SK-N-SH (cell line): ENCODE data around the gene COL5A1. TPM values are rescaled to one million over a fixed set of nuclear protein-coding genes. Genes with fewer than 3 reads are reported as not detected.
"Not testable (repeated sequence)": the region's sequence is repeated elsewhere in the genome, so short reads cannot be mapped to it uniquely, and the experiment has no call there.

Experiments
- CTCF ChIA-PET: fragments of 300-600, 350-600 bp; formaldehyde crosslinking; extraction: SDS; loops from one replicate; lab custom pipeline; 2021; lab: Yijun Ruan, JAX
- POLR2A ChIA-PET: fragments of 350-600 bp; sonication (Branson Sonifier 250); formaldehyde crosslinking; extraction: SDS; loops from one replicate; lab custom pipeline; 2020; ENCODE audit warnings: antibody characterized with exemption, inconsistent platforms; lab: Yijun Ruan, JAX
- DNase-seq: peaks from one replicate; pipeline ENCODE4 v3.0.0; 2012
- H2AFZ ChIP-seq: fragments of 200-600 bp; sonication (generic); 2 replicates; pipeline ENCODE4 v1.8.1; 2016; ENCODE audit warnings: antibody characterized with exemption, mild to moderate bottlenecking, low read depth
- H3F3A ChIP-seq: fragments of 200-600 bp; sonication (generic); replicated peaks from 2 replicates; pipeline ENCODE3; 2016; ENCODE audit warnings: antibody characterized with exemption, mild to moderate bottlenecking; ENCODE audit not compliant: insufficient read depth
- H3K27ac ChIP-seq, 2 experiments: fragments of 200-500 bp in 1 of 2; fragments of 200-600 bp in 1 of 2; sonication (Bioruptor generic) in 1 of 2; sonication (generic), shearing (Covaris generic) in 1 of 2; 2 replicates each; pipeline versions ENCODE4 v1.5.1 to v1.6.1; 2014 to 2016; ENCODE audit warnings: low read depth in 2 of 2, inconsistent platforms in 1 of 2, low read length in 1 of 2, mild to moderate bottlenecking in 1 of 2, mixed read lengths in 1 of 2
- H3K27me3 ChIP-seq: fragments of 200-600 bp; sonication (generic), shearing (Covaris generic); 2 replicates; pipeline ENCODE4 v1.6.1; 2016; ENCODE audit warnings: mixed run types; ENCODE audit not compliant: insufficient read depth
- H3K36me3 ChIP-seq, 2 experiments: fragments of 200-500 bp in 1 of 2; fragments of 200-600 bp in 1 of 2; sonication (Bioruptor generic) in 1 of 2; sonication (generic) in 1 of 2; replicated peaks in 1 of 2; 2 replicates each; pipeline versions ENCODE3 to v1.5.1; 2014 to 2016; ENCODE audit warnings: low read length in 1 of 2, mild to moderate bottlenecking in 1 of 2; ENCODE audit not compliant: insufficient read depth in 2 of 2, control insufficient read depth in 1 of 2
- H3K4me1 ChIP-seq, 2 experiments: fragments of 200-500 bp in 1 of 2; fragments of 200-600 bp in 1 of 2; sonication (Bioruptor generic) in 1 of 2; sonication (generic), shearing (Covaris generic) in 1 of 2; 2 replicates each; pipeline versions ENCODE4 v1.5.1 to v1.6.1; 2014 to 2016; ENCODE audit warnings: low read depth in 1 of 2, low read length in 1 of 2, mixed run types in 1 of 2; ENCODE audit not compliant: insufficient read depth in 2 of 2, control insufficient read depth in 1 of 2
- H3K4me2 ChIP-seq: fragments of 200-600 bp; sonication (generic), shearing (Covaris generic); 2 replicates; pipeline ENCODE4 v1.6.1; 2017; ENCODE audit warnings: mixed run types
- H3K4me3 ChIP-seq, 2 experiments: fragments of 200-500 bp in 1 of 2; fragments of 200-600 bp in 1 of 2; sonication (Bioruptor generic) in 1 of 2; sonication (generic), shearing (Covaris generic) in 1 of 2; 2 replicates each; pipeline versions ENCODE4 v1.5.1 to v1.8.1; 2014 to 2016; ENCODE audit warnings: low read depth in 2 of 2, inconsistent platforms in 1 of 2, low read length in 1 of 2, mild to moderate bottlenecking in 1 of 2, mixed read lengths in 1 of 2, moderate library complexity in 1 of 2
- H3K79me2 ChIP-seq: fragments of 200-600 bp; sonication (generic); 2 replicates; pipeline ENCODE4 v1.8.1; 2017; ENCODE audit warnings: mild to moderate bottlenecking; ENCODE audit not compliant: insufficient read depth
- H3K9ac ChIP-seq: fragments of 200-600 bp; sonication (generic); 2 replicates; pipeline ENCODE4 v1.6.1; 2017; ENCODE audit warnings: mixed run types
- H3K9me2 ChIP-seq: fragments of 200-600 bp; sonication (generic); 2 replicates; pipeline ENCODE4 v1.6.1; 2017; ENCODE audit warnings: mixed run types
- H3K9me3 ChIP-seq: fragments of 200-600 bp; sonication (generic); 2 replicates; pipeline ENCODE4 v1.6.1; 2017; ENCODE audit warnings: mixed run types, mild to moderate bottlenecking, moderate library complexity
- H4K20me1 ChIP-seq: fragments of 200-600 bp; sonication (generic); 2 replicates; pipeline ENCODE4 v1.6.1; 2017; ENCODE audit warnings: mild to moderate bottlenecking, mixed run types; ENCODE audit not compliant: insufficient read depth
- ELF1 ChIP-seq: IDR thresholded peaks from 2 replicates; pipeline ENCODE4 v1.4.0; 2012
- EZH2phosphoT487 ChIP-seq: fragments of 200-600 bp; sonication (generic); IDR thresholded peaks from 2 replicates; pipeline ENCODE4 v1.6.1; 2017; ENCODE audit warnings: low read depth, mixed run types, mild to moderate bottlenecking, antibody characterized with exemption, moderate library complexity, borderline replicate concordance
- FOSL2 ChIP-seq: IDR thresholded peaks from 2 replicates; pipeline ENCODE4 v1.4.0; 2012; ENCODE audit warnings: low read depth, mild to moderate bottlenecking, moderate library complexity, borderline replicate concordance
- FOXJ3 ChIP-seq: sonication (generic); formaldehyde crosslinking; IDR thresholded peaks from 2 replicates; pipeline ENCODE4 v1.5.1; 2020; ENCODE audit warnings: mild to moderate bottlenecking, missing genetic modification reagents
- FOXM1 ChIP-seq: IDR thresholded peaks from 2 replicates; pipeline ENCODE4 v1.4.0; 2012; ENCODE audit warnings: low read depth, mild to moderate bottlenecking
- GABPA ChIP-seq: IDR thresholded peaks from 2 replicates; pipeline ENCODE4 v1.4.0; 2012; ENCODE audit warnings: low read depth, mild to moderate bottlenecking
- GATA2 ChIP-seq: sonication (generic); formaldehyde crosslinking; IDR thresholded peaks from 2 replicates; pipeline ENCODE4 v1.5.0; 2020; ENCODE audit warnings: mild to moderate bottlenecking, missing genetic modification reagents
- IRF3 ChIP-seq: fragments of 150-350 bp; IDR thresholded peaks from 2 replicates; pipeline ENCODE4 v1.6.1; 2016; ENCODE audit warnings: mild to moderate bottlenecking, low read depth, low read length
- MEF2A ChIP-seq: IDR thresholded peaks from 2 replicates; pipeline ENCODE4 v1.4.0; 2012; ENCODE audit warnings: low read depth, borderline replicate concordance
- MXI1 ChIP-seq: IDR thresholded peaks from 2 replicates; pipeline ENCODE4 v1.6.1; 2012; ENCODE audit warnings: mild to moderate bottlenecking, low read depth, low read length, improper control_type of control experiment
- RCOR1 ChIP-seq: fragments of 150-350 bp; IDR thresholded peaks from 2 replicates; pipeline ENCODE4 v1.6.1; 2017; ENCODE audit warnings: antibody characterized with exemption, low read length
- RFX5 ChIP-seq: IDR thresholded peaks from 2 replicates; pipeline ENCODE4 v1.6.1; 2012; ENCODE audit warnings: mild to moderate bottlenecking, improper control_type of control experiment, low read length
- SMC3 ChIP-seq: IDR thresholded peaks from 2 replicates; pipeline ENCODE4 v1.6.1; 2012; ENCODE audit warnings: low read depth, low read length, improper control_type of control experiment
- ZBTB33 ChIP-seq: IDR thresholded peaks from 2 replicates; pipeline ENCODE4 v1.4.0; 2012; ENCODE audit warnings: low read depth, borderline replicate concordance
- WGBS: methylation state at CpG from one replicate; pipeline ENCODE4 v1.1.6; 2017; ENCODE audit warnings: low lambda C conversion rate; 5-methylcytosine and 5-hydroxymethylcytosine counted together
- polyA plus RNA-seq, 3 experiments: library from polyadenylated mRNA; depleted of rRNA; stranded (reverse); fragments of >200 nt; gene quantifications; 2 replicates each; pipeline ENCODE4 v1.2.3, GENCODE V29; 2012
- TF ChIP-seq, protein P1 (sequence below): IDR thresholded peaks from 2 replicates; pipeline ENCODE4 v1.4.0; 2012; ENCODE audit warnings: low read depth, borderline replicate concordance

COL5A1 gene
- polyA plus RNA-seq, 1 of the 3 experiments (the other 2 are of a cell fraction), result 73.8 TPM

GRCh38 chr9:134702291-134702690, 60.7 kb downstream of the COL5A1 start:
- Histone ChIP-seq H3K79me2 (peaks cover 100% of the 10 kb centered on the region), H3K27me3 (no peaks in the 10 kb centered on the region), H3F3A (peaks cover 10% of the 10 kb centered on the region), H3K9me2 (no peaks in the 10 kb centered on the region), H3K9me3 (no peaks in the 10 kb centered on the region), H3K27ac (no peak overlapping the region), H2AFZ (no peak overlapping the region), H3K4me1 (peaks cover 13 to 30% of the 10 kb centered on the region in 2 experiments; a peak in 3 of 4 replicates), H3K4me2 (no peak overlapping the region), H3K36me3 (peaks cover 40 to 46% of the 10 kb centered on the region in 2 experiments), H3K4me3 (no peak overlapping the region), H3K9ac (no peak overlapping the region), H4K20me1 (peaks cover 99% of the 10 kb centered on the region)
- CTCF ChIA-PET, result interaction anchor here (1.4 to 15.5 kb wide), 4 partner anchors 12 to 710 kb away, joined by 3 to 348 read pairs (median 12); no protein-coding TSS in a partner anchor
- DNase-seq, result no peak
- POLR2A ChIA-PET, result no interaction called here
- whole genome bisulfite sequencing, result 90% methylated on average over 17 of the region's 18 CpGs
- TF ChIP-seq IRF3 (no peak), FOXJ3 (CRISPR knock-in tag) (no peak), SMC3 (no peak), RFX5 (no peak), ZBTB33 (no peak), GATA2 (CRISPR knock-in tag) (no peak), FOXM1 (no peak), MEF2A (no peak), GABPA (no peak), MXI1 (no peak), EZH2phosphoT487 (no peak), RCOR1 (no peak), ELF1 (no peak), FOSL2 (no peak)
- TF ChIP-seq, protein P1, sequence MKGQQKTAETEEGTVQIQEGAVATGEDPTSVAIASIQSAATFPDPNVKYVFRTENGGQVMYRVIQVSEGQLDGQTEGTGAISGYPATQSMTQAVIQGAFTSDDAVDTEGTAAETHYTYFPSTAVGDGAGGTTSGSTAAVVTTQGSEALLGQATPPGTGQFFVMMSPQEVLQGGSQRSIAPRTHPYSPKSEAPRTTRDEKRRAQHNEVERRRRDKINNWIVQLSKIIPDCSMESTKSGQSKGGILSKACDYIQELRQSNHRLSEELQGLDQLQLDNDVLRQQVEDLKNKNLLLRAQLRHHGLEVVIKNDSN, result no peak
- TF ChIP-seq, all 33 proteins: peak for 0

DNA sequence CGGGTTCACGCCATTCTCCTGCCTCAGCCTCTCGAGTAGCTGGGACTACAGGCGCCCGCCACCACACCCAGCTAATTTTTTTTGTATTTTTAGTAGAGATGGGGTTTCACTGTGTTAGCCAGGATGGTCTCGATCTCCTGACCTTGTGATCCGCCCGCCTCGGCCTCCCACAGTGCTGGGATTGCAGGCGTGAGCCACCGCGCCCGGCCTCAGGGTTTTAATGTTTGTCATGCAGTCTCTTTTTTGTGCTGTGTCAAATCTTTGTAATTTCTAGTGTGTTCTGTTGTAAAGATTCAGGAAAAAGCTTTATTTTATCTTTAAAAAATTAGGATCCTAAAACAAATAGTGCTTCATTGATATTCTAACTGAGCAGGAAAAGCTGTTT, 62.1 kb downstream of the COL5A1 start:
- POLR2A ChIA-PET, result interaction anchor here (0.6 kb wide), 1 partner anchor 22 kb away, joined by 3 read pairs; no protein-coding TSS in a partner anchor

More for the DNA sequence above, 62.1 kb downstream of the COL5A1 start:
- H3K4me3 ChIP-seq, DNase-seq, H3K9me3 ChIP-seq, H3K27ac ChIP-seq, H3K27me3 ChIP-seq, H3K9ac ChIP-seq, H3K9me2 ChIP-seq, H3K4me2 ChIP-seq, H2AFZ ChIP-seq: not testable (repeated sequence)
- 84% methylated on average over 11 of the region's 13 CpGs for WGBS
- CTCF ChIA-PET, result interaction anchor here (0.6 to 15.5 kb wide), 7 partner anchors 14 to 709 kb away, joined by 3 to 348 read pairs (median 8); no protein-coding TSS in a partner anchor
- Histone ChIP-seq H3K79me2 (peaks cover 100% of the 10 kb centered on the region), H3K4me1 (peaks cover 19 to 43% of the 10 kb centered on the region in 2 experiments; a peak in 3 of 4 replicates), H3K36me3 (peaks cover 48 to 54% of the 10 kb centered on the region in 2 experiments), H3F3A (peaks cover 14% of the 10 kb centered on the region), H4K20me1 (peaks cover 99% of the 10 kb centered on the region)
